ENCODE data around the gene PRM3.
"Not testable (repeated sequence)": the region's sequence is repeated elsewhere in the genome, so short reads cannot be mapped to it uniquely, and the experiment has no call there.

The PRM3 gene

DNA sequence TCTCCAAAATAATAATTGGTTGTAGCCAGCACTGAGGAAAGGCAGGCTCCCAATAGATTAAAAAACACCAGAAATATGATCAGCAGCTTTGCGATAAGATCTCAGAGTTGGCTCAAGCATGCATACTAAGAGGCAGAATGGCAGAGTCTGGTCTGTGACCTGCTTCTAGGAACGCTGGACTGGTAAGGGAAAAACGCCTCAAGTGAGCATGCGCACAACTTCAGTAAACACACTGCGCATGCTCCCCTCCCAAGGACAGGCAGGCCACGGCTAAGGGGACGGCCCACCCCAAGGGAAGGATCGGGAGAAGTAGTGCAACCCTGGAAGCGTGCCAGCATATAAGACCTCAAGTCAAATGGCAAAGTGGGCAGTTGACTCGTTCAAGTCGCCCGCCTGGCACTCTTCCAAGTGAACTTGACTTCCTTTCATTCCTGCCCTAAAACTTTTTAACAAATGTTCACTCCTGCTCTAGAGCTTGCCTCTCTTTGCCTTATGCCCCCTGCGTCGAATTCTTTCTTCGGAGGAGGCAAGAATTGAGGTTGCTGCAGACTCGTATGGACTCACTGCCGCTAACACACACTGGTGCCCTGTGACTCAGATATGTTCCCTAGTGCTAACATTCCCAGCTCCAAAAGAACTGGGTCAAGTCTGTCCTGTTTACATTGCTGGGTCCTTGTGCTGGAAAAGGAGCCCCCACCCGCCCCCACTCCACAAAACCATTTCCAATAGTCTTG, 30.1 kb upstream of the PRM3 start:
- DNase-seq: no peak

DNA sequence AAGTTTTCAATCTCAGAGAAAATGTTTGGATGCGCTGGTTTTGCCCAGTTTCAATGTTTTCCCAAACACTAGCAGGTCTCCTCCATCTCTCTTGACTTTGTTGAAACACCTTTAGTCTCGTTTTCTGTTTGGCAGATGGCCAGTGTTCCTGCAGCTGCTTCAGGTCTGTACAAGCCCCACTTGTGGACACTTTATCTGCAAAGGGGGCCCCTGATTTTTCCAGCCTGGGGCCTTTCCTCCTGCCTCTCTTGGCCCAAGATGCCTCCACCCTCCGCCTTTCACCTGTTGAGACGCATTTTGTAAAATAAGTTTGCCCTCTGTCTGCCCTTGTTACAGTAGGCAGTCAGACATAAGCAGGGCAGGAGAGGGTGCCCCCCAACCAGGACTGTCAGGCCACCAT, 29.5 kb upstream of the PRM3 start:
- DNase-seq: no peak

- DNase-seq: no peak
These were observed 28.4 kb upstream of the PRM3 start for GRCh38 chr16:11301645-11302501.

DNA sequence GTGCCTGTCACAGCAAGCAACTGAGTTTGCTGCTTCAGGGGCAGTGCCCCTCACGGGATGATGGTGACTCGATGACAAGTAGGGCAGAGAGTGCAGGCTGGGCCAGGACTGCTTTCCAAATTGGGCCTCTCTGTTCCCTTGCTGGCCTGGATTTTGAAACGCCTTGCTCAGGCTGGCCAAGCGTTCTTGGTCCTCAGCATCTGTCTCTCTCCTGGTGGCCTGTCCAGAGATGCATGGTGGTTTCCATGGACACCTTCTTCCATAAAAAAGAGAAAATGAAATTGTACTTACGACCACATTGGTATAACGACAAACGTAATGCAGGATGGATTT, 27.1 kb upstream of the PRM3 start:
- DNase-seq: no peak

GRCh38 chr16:11299865-11300559, 26.6 kb upstream of the PRM3 start:
- DNase-seq: no peak

- not testable (repeated sequence) for DNase-seq
These were observed 25.6 kb upstream of the PRM3 start for GRCh38 chr16:11298950-11299547.

DNA sequence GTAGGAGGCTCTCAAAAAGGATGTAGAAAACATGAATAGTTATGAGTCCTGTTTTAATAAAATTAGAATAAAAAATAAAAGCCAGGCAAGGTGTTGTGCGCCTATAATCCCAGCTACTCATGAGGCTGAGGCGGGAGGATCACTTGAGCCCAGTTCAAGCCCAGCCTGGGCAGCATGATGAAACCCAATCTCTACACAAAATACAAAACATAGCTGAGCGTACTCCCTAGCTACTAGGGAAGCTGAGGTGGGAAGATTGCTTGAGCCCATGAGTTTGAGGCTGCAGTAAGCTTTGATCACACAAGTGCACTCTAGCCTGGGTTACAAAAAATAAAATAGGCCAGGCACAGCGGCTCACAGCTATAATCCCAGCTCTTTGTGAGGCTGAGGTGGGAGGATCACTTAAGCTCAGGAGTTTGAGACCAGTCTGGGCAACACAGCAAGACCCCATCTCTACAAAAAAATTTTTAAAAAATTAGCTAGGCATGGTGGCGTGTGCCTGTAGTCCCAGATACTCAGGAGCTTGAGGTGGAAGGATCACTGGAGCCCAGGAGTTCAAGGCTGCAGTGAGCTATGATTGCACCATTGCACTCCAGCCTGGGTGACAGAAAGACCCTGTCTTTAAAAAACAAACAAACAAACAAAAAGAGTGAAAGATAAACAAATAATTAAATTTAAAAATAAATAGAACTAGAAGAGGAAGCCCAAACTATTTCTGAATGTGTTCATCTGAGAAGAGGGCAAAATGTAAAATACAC, 24.9 kb upstream of the PRM3 start:
- DNase-seq: no peak

- DNase-seq: no peak
These were observed 24.2 kb upstream of the PRM3 start for GRCh38 chr16:11297492-11298142.

DNA sequence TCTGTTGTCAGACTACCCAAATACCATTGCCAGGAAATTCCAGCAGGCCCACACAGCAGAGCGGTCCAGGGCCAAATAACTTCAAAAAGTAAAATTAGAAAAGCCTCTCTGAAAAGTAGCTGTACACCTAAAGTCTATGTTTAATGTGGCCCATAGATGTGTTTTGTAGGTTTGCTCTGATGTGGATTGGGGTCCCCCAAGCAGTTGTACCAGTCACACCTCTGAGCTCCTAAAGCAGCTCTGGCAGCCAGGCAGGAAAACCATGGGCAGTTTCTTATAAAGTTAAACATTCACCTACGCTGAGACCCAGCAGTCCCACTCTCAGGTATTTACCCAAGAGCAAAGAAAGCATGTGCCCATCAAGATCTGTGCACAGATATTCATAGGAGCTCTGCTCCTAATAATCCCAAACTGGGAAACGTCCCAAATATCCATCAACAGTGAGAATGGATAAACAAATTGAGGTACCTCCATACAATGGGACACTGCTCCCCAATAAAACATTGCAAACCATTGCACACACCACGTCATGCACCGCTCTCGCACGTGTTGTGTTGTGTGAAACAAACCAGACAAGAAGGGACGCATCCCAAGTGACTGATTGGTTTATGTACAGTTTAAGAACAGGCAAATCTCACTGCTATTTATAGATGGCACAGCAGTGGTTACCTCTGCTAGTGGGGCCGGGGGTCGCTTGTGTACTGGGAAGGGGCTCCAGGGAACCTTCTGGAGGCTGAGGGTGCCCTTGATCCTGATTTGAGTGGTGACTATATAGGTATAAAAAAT, 23.5 kb upstream of the PRM3 start:
- DNase-seq: no peak

- DNase-seq: no peak
These were observed 22.9 kb upstream of the PRM3 start for GRCh38 chr16:11296351-11296705.

- no peak for DNase-seq
These were observed 22.2 kb upstream of the PRM3 start for GRCh38 chr16:11295672-11296071.

GRCh38 chr16:11292076-11292748, 18.8 kb upstream of the PRM3 start:
- no peak for DNase-seq

DNA sequence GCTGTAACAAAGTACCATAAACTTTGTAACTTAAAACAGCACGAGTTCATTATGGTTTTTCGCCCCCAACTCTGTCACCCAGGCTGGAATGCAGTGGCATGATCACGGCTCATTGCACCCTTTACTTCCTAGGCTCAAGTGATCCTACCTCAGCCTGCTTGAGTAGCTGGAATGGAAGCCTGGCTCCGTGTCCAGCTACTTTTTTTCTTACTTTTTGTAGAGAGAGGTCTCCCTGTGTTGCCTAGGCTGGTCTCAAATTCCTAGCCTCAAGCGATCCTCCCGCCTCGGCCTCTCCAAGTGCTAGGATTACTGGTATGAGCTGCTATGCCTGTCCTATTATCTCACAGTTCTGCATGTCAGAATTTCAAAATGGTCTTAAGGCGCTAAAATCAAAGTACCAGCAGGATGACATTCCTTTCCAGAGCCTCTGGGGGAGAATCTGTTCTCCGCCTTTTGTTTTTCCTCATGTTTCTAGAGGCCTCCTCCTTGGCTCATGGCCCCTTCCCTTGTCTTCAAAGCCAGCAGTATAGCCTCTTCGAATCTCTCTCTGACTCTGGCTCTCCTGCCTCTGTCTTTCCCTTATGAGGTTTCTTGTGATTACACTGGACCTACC, 17.8 kb upstream of the PRM3 start:
- no peak for DNase-seq

GRCh38 chr16:11290102-11290893, 16.9 kb upstream of the PRM3 start:
- no peak for DNase-seq

DNA sequence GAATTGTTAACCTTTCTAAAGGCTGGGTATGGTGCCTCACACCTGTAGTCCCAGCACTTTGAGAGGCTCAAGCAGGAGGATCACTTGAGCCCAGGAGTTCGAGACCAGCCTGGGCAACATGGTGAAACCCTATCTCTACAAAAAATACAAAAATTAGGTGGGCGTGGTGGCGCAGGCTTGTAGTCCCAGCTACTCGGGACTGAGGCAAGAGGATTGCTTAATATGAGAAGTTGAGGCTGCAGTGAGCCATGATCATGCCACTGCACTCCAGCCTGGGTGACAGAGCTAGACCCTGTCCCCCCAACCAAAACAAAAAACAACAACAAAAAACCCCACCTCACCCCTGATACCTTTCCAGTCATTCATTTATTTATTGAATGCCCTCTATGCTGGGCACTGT, 16.3 kb upstream of the PRM3 start:
- DNase-seq: not testable (repeated sequence)

GRCh38 chr16:11289202-11289601, 15.8 kb upstream of the PRM3 start:
- no peak for DNase-seq

DNA sequence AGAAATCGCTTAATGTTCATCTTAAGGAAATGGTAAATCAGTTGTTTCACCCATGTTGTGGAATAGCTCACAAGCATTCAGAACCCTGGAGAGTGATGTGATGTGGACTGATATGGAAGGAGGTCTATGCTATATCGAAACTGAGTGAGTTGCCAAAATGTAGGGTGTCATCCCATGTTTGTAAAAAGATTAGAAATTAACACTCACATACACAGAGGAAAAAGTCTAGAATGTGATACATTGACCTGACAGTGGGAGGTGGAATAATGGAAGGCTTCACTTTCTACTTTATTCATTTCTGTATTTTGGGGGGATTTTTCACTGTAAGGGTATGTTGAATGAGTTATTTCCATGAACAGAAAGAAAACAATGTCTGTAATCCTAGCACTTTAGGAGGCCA, 12.4 kb upstream of the PRM3 start:
- no peak for DNase-seq

DNA sequence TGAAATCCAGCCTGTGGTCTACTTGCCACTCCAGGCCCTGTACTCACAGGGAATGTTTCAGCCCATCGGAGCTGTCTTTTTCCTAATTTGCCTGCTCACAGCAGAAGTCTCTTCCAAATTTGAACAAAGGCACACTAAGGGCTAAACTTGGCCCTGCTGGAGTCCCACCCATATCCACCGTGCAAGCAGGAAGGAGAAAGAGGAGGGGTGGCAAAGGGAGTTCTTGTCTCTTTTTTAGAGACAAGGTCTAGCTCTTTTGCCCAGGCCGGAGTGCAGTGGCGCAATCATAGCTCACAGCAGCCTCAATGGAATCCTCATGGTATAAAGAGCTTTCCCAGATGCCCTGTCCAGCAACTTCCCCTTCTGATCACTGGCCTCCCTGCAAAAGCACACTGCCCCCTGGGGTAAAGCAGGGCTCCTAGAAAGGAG, 10.4 kb upstream of the PRM3 start:
- DNase-seq: no peak
